ENCODE data around the gene ZFP64.
A peak's percentile ranks its signal among the peaks of the same experiment; 100 is the strongest.

Gene ZFP64

DNA sequence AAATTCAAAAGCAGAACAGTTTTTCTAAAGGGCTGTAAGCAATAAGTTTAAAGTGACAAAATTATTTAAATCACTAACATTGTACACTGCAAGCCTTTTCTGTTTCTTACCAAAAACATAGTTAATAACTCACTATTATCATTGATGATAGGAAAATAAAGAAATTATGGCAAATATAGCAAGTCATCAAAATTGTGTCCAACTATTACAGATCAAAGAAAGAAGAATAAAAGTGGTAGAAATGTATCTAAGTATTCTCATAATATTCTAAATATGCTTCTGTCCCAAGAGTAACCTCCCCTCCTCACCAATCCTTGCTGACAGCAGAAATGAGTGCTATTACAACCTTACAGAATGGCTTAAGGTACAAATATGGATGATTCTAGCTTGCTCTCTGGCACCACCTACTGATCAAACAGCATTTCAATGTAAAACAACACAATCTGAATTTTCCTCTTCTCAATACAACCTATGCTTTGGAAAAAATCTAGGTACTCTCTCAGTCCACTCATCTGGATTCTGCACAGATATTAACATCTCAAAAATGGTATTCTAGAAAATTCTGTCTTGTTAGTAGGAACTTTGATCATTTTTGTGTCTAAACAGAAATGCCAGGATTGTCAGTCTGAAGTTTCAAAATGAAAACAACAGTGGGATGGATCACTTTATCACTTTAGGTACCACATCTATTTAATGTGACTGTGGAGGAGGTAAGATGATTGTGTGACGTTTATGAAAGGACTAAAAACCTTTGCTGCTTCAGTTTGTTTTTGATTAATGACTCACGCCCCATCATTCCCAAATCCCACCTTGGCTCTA is 40.9 kb downstream of the ZFP64 start:
- Histone ChIP-seq H3K4me3 (ENCODE audit: low read length, poor library complexity, severe bottlenecking) (no peak overlapping the region), H3K9ac (ENCODE audit: low read depth, low read length, poor library complexity, severe bottlenecking) (no peak overlapping the region), H3K27me3 (ENCODE audit: insufficient read depth, low read length, poor library complexity, severe bottlenecking) (no peaks in the 10 kb centered on the region), H3K36me3 (ENCODE audit: insufficient read depth, low read length) (peaks cover 34% of the 10 kb centered on the region; the same call in 1 of the 2 replicates), H3F3A (ENCODE audit: low read depth) (no peaks in the 10 kb centered on the region), H3K9me2 (replicated peaks; ENCODE audit: low read depth, low read length) (no peaks in the 10 kb centered on the region), H3K79me2 (ENCODE audit: insufficient read depth, low read length) (no peaks in the 10 kb centered on the region), H2AFZ (ENCODE audit: low read length) (no peak overlapping the region), H3K9me3 (ENCODE audit: insufficient read depth, low read depth, low read length) (no peaks in the 10 kb centered on the region), H3K4me1 (ENCODE audit: insufficient read depth, low read length, poor library complexity, severe bottlenecking) (no peaks in the 10 kb centered on the region), H3K4me2 (ENCODE audit: low read depth, low read length, poor library complexity, severe bottlenecking) (no peak overlapping the region), H4K20me1 (ENCODE audit: insufficient read depth, low read length, poor library complexity, severe bottlenecking) (no peaks in the 10 kb centered on the region)
- TF ChIP-seq EZH2phosphoT487 (IDR thresholded peaks at IDR 0.05; ENCODE audit: borderline replicate concordance) = no peak
- TF ChIP-seq CTCF (conservative IDR thresholded peaks at IDR 0.05; ENCODE audit: low read length) = peak; percentile 94

- Histone ChIP-seq H4K20me1 (ENCODE audit: insufficient read depth, low read length, poor library complexity, severe bottlenecking) (no peaks in the 10 kb centered on the region), H3K4me1 (ENCODE audit: insufficient read depth, low read length, poor library complexity, severe bottlenecking) (peaks cover 7% of the 10 kb centered on the region), H3K9me3 (ENCODE audit: insufficient read depth, low read depth, low read length) (no peaks in the 10 kb centered on the region), H3K4me2 (ENCODE audit: low read depth, low read length, poor library complexity, severe bottlenecking) (no peak overlapping the region), H3K79me2 (ENCODE audit: insufficient read depth, low read length) (no peaks in the 10 kb centered on the region), H3K9ac (ENCODE audit: low read depth, low read length, poor library complexity, severe bottlenecking) (no peak overlapping the region), H3K36me3 (ENCODE audit: insufficient read depth, low read length) (no peaks in the 10 kb centered on the region), H3K9me2 (replicated peaks; ENCODE audit: low read depth, low read length) (no peaks in the 10 kb centered on the region), H3F3A (ENCODE audit: low read depth) (no peaks in the 10 kb centered on the region), H3K27me3 (ENCODE audit: insufficient read depth, low read length, poor library complexity, severe bottlenecking) (no peaks in the 10 kb centered on the region), H3K4me3 (ENCODE audit: low read length, poor library complexity, severe bottlenecking) (no peak overlapping the region), H2AFZ (ENCODE audit: low read length) (no peak overlapping the region)
- no peak for TF ChIP-seq EZH2phosphoT487 (IDR thresholded peaks at IDR 0.05; ENCODE audit: borderline replicate concordance)
- no peak for TF ChIP-seq CTCF (conservative IDR thresholded peaks at IDR 0.05; ENCODE audit: low read length)
Measured at GRCh38 chr20:52145587-52145986, 46.0 kb downstream of the ZFP64 start.

- Histone ChIP-seq H3F3A (ENCODE audit: low read depth) (no peaks in the 10 kb centered on the region), H3K9me2 (replicated peaks; ENCODE audit: low read depth, low read length) (no peaks in the 10 kb centered on the region), H3K4me1 (ENCODE audit: insufficient read depth, low read length, poor library complexity, severe bottlenecking) (peaks cover 7% of the 10 kb centered on the region), H3K9me3 (ENCODE audit: insufficient read depth, low read depth, low read length) (no peaks in the 10 kb centered on the region), H3K9ac (ENCODE audit: low read depth, low read length, poor library complexity, severe bottlenecking) (no peak overlapping the region), H3K36me3 (ENCODE audit: insufficient read depth, low read length) (no peaks in the 10 kb centered on the region), H3K27me3 (ENCODE audit: insufficient read depth, low read length, poor library complexity, severe bottlenecking) (no peaks in the 10 kb centered on the region), H3K79me2 (ENCODE audit: insufficient read depth, low read length) (no peaks in the 10 kb centered on the region), H2AFZ (ENCODE audit: low read length) (no peak overlapping the region), H3K4me3 (ENCODE audit: low read length, poor library complexity, severe bottlenecking) (no peak overlapping the region), H3K4me2 (ENCODE audit: low read depth, low read length, poor library complexity, severe bottlenecking) (no peak overlapping the region), H4K20me1 (ENCODE audit: insufficient read depth, low read length, poor library complexity, severe bottlenecking) (no peaks in the 10 kb centered on the region)
- TF ChIP-seq CTCF (conservative IDR thresholded peaks at IDR 0.05; ENCODE audit: low read length) (no peak), EZH2phosphoT487 (IDR thresholded peaks at IDR 0.05; ENCODE audit: borderline replicate concordance) (no peak)
Measured at GRCh38 chr20:52143277-52143676, 48.3 kb downstream of the ZFP64 start.
